PFSK-1 (cell line): Measurements from ENCODE around the gene C1orf74. TPM values are rescaled to one million over a fixed set of nuclear protein-coding genes. Genes with fewer than 3 reads are reported as not detected.
A peak's percentile ranks its signal among the peaks of the same experiment; 100 is the strongest.

Experiments
- FOXP2 ChIP-seq: optimal IDR thresholded peaks from 2 replicates; pipeline ENCODE3; 2011; ENCODE audit warnings: borderline replicate concordance, control low read depth, inconsistent platforms; ENCODE audit not compliant: insufficient read depth; ENCODE audit errors: extremely low read length, extremely low read depth
- POLR2AphosphoS5 ChIP-seq: IDR thresholded peaks from 2 replicates; pipeline ENCODE4 v1.6.1; 2012; ENCODE audit warnings: low read depth, mild to moderate bottlenecking, control low read depth, low read length, moderate library complexity
- REST ChIP-seq, 2 experiments: IDR thresholded peaks; 2 replicates each; pipeline versions ENCODE4 v1.6.1 to v1.8.0; 2011 to 2012; ENCODE audit warnings: low read depth in 2 of 2, low read length in 2 of 2, control low read depth in 1 of 2, inconsistent platforms in 1 of 2, mild to moderate bottlenecking in 1 of 2, moderate library complexity in 1 of 2; ENCODE audit not compliant: insufficient read depth in 1 of 2
- SIN3A ChIP-seq: IDR thresholded peaks from 2 replicates; pipeline ENCODE4 v1.6.1; 2012; ENCODE audit warnings: mild to moderate bottlenecking, low read length, moderate library complexity, borderline replicate concordance; ENCODE audit not compliant: insufficient read depth
- TAF1 ChIP-seq: IDR thresholded peaks from 2 replicates; pipeline ENCODE4 v1.6.1; 2012; ENCODE audit warnings: low read length, control low read depth, borderline replicate concordance; ENCODE audit not compliant: insufficient read depth
- polyA plus RNA-seq: library from polyadenylated mRNA; unstranded; fragments of >200 nt; gene quantifications from one replicate; pipeline ENCODE4 v1.2.1, GENCODE V29; 2012; ENCODE audit warnings: low read depth, missing spikeins; ENCODE audit not compliant: insufficient read length

The C1orf74 gene
- 1.4 TPM for polyA plus RNA-seq

GRCh38 chr1:209784265-209785169, at the start of gene C1orf74:
TSS of gene C1orf74 (minus strand) at chr1:209784559. CDS start at chr1:209783634, 925 bp downstream.
- no peak for TF ChIP-seq REST (IDR thresholded peaks at IDR 0.05; ENCODE audit: insufficient read depth in 1 of 2, low read depth in 2 of 2, low read length in 2 of 2)
- TF ChIP-seq SIN3A = no peak; the same call in 1 of the 2 replicates
- TF ChIP-seq POLR2AphosphoS5 = peak; percentile 97
- peak; percentile 88 for TF ChIP-seq TAF1
- TF ChIP-seq FOXP2 = peak; percentile 74

- TF ChIP-seq POLR2AphosphoS5 (no peak), FOXP2 (no peak), REST (IDR thresholded peaks at IDR 0.05; ENCODE audit: insufficient read depth in 1 of 2, low read depth in 2 of 2, low read length in 2 of 2) (no peak), TAF1 (no peak), SIN3A (no peak)
Measured at GRCh38 chr1:209831615-209832014, 47.3 kb upstream of the C1orf74 start.

GRCh38 chr1:209830722-209831121, 46.4 kb upstream of the C1orf74 start:
- no peak for TF ChIP-seq SIN3A

- TF ChIP-seq TAF1 (no peak), FOXP2 (no peak)
Measured at GRCh38 chr1:209829716-209830115, 45.4 kb upstream of the C1orf74 start.

- TF ChIP-seq FOXP2 (peak; percentile 92), POLR2AphosphoS5 (peak; percentile 85), SIN3A (peak; percentile 100), TAF1 (peak; percentile 81; the same call in 1 of the 2 replicates), REST (IDR thresholded peaks at IDR 0.05; ENCODE audit: insufficient read depth in 1 of 2, low read depth in 2 of 2, low read length in 2 of 2) (peak; percentile 35 to 62; a peak in 2 of 4 replicates)
Measured at GRCh38 chr1:209827384-209828262, 43.3 kb upstream of the C1orf74 start, which contains the start of gene UTP25. TSS of gene UTP25 (plus strand) at chr1:209827972. CDS start at chr1:209828064, 92 bp downstream.
